ENCODE results near the gene ZNF618. TPM values are rescaled to one million over a fixed set of nuclear protein-coding genes. Genes with fewer than 3 reads are reported as not detected.

Gene ZNF618
- total RNA-seq, result 1 to 10 TPM; 4.0 to 4.1 TPM
- long read RNA-seq, full-length matches to known transcripts, result 1 of 4 reads
- long read RNA-seq, partial matches to known transcripts, result 2 of 4 reads
- long read RNA-seq, other reads (novel, unspliced or antisense), result 1 of 4 reads

- intact Hi-C loops (cut with DNase I), result loop anchor here (10.0 kb wide), 2 partner anchors 118 to 158 kb away; no protein-coding TSS in a partner anchor
- DNase-seq (peak; percentile 47), ATAC-seq (peak; percentile 84 to 85)
These were observed at the start of gene ZNF618 for GRCh38 chr9:113876151-113876992. TSS of gene ZNF618 (plus strand) at chr9:113876309. CDS start at chr9:113876381, 72 bp downstream.

- ATAC-seq, result no peak
These were observed 47.9 kb upstream of the ZNF618 start for GRCh38 chr9:113828221-113828620.

GRCh38 chr9:113837334-113837733 is 38.8 kb upstream of the ZNF618 start:
- ATAC-seq (no peak), DNase-seq (no peak)
- intact Hi-C loops (cut with DNase I), result no loop called here

More at GRCh38 chr9:113828221-113828620, 47.9 kb upstream of the ZNF618 start:
- intact Hi-C loops (cut with DNase I), result no loop called here
- no peak for DNase-seq

GRCh38 chr9:113842086-113842485 is 34.0 kb upstream of the ZNF618 start:
- intact Hi-C loops (cut with DNase I), result no loop called here
- no peak for ATAC-seq
- DNase-seq, result no peak

- DNase-seq (no peak), ATAC-seq (peak in 1 of 2 donors; percentile 80)
- intact Hi-C loops (cut with DNase I), result no loop called here
These were observed 31.6 kb upstream of the ZNF618 start for GRCh38 chr9:113844466-113844865.

GRCh38 chr9:113851359-113851758 is 24.8 kb upstream of the ZNF618 start:
- DNase-seq (no peak), ATAC-seq (no peak)
- intact Hi-C loops (cut with DNase I), result no loop called here

- intact Hi-C loops (cut with DNase I), result no loop called here
- ATAC-seq, result no peak
- no peak for DNase-seq
These were observed 24.2 kb upstream of the ZNF618 start for GRCh38 chr9:113851873-113852272.

GRCh38 chr9:113853333-113853732 is 22.8 kb upstream of the ZNF618 start:
- intact Hi-C loops (cut with DNase I), result no loop called here
- ATAC-seq (no peak), DNase-seq (no peak)

GRCh38 chr9:113854310-113854709 is 21.8 kb upstream of the ZNF618 start:
- DNase-seq (no peak), ATAC-seq (no peak)
- intact Hi-C loops (cut with DNase I), result no loop called here

- peak in 1 of 2 donors; percentile 27 for ATAC-seq
These were observed 18.2 kb upstream of the ZNF618 start for GRCh38 chr9:113857875-113858274.

GRCh38 chr9:113858282-113858681 is 17.8 kb upstream of the ZNF618 start:
- no peak for DNase-seq
- intact Hi-C loops (cut with DNase I), result no loop called here
- ATAC-seq, result no peak

More at GRCh38 chr9:113857875-113858274, 18.2 kb upstream of the ZNF618 start:
- intact Hi-C loops (cut with DNase I), result no loop called here
- peak; percentile 30 for DNase-seq

- DNase-seq (no peak), ATAC-seq (no peak)
- intact Hi-C loops (cut with DNase I), result no loop called here
These were observed 12.8 kb upstream of the ZNF618 start for GRCh38 chr9:113863345-113863744.

GRCh38 chr9:113868501-113868900 is 7.6 kb upstream of the ZNF618 start:
- intact Hi-C loops (cut with DNase I), result no loop called here
- DNase-seq, result no peak
- ATAC-seq, result no peak

GRCh38 chr9:113872485-113873143 is 3.5 kb upstream of the ZNF618 start:
- intact Hi-C loops (cut with DNase I), result loop anchor here (10.0 kb wide), 2 partner anchors 122 to 162 kb away; no protein-coding TSS in a partner anchor
- no peak for ATAC-seq

GRCh38 chr9:113873446-113873845 is 2.7 kb upstream of the ZNF618 start:
- ATAC-seq, result no peak
- no peak for DNase-seq
- intact Hi-C loops (cut with DNase I), result loop anchor here (10.0 kb wide), 2 partner anchors 121 to 161 kb away; no protein-coding TSS in a partner anchor

More at GRCh38 chr9:113872485-113873143, 3.5 kb upstream of the ZNF618 start:
- DNase-seq, result no peak

- no peak for ATAC-seq
- intact Hi-C loops (cut with DNase I), result loop anchor here (10.0 kb wide), 2 partner anchors 121 to 161 kb away; no protein-coding TSS in a partner anchor
- DNase-seq, result no peak
These were observed 2.2 kb upstream of the ZNF618 start for GRCh38 chr9:113873926-113874325.

- DNase-seq (peak; percentile 22), ATAC-seq (peak; percentile 20)
- intact Hi-C loops (cut with DNase I), result loop anchor here (10.0 kb wide), 2 partner anchors 119 to 159 kb away; no protein-coding TSS in a partner anchor
These were observed 504 bp upstream of the ZNF618 start for GRCh38 chr9:113875459-113876150.

GRCh38 chr9:113876993-113877368 is 872 bp downstream of the ZNF618 start:
- intact Hi-C loops (cut with DNase I), result loop anchor here (10.0 kb wide), 2 partner anchors 118 to 158 kb away; no protein-coding TSS in a partner anchor
- no peak for ATAC-seq
- no peak for DNase-seq

GRCh38 chr9:113879318-113879717 is 3.2 kb downstream of the ZNF618 start:
- intact Hi-C loops (cut with DNase I), result loop anchor here (10.0 kb wide), 2 partner anchors 115 to 155 kb away; no protein-coding TSS in a partner anchor
- no peak for ATAC-seq
- DNase-seq, result no peak

All from left cardiac atrium (tissue), 4 donors.